ENCODE measurements around the gene SLC35E2B.
"Not testable (repeated sequence)": the region's sequence is repeated elsewhere in the genome, so short reads cannot be mapped to it uniquely, and the experiment has no call there.

Gene SLC35E2B

DNA sequence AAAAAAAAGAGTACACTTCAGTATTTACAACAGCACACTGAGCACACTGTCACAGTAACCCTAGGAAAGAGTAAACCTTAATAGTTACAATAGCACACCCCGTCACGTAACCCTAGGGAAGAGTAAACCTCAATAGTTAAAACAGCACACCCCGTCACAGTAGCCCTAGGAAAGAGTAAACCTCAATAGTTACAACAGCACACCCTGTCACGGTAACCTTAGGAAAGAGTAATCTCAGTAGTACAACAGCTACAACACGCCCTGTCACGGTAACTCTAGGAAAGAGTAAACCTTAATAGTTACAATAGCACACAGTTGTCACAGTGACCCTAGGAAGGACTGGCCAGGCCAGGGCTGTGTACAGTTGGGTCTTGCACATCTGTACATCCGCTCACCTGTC is 28.6 kb upstream of the SLC35E2B start:
- TF ChIP-seq CTCF (conservative IDR thresholded peaks at IDR 0.05; ENCODE audit: control insufficient read depth, insufficient read depth, low read depth, low read length) = no peak
- DNase-seq (ENCODE audit: low read depth) = no peak
- H3K4me3 ChIP-seq (ENCODE audit: control insufficient read depth, low read depth, low read length) = no peak overlapping the region

GRCh38 chr1:1715109-1715883 is 22.7 kb upstream of the SLC35E2B start:
- DNase-seq (ENCODE audit: low read depth); H3K4me3 ChIP-seq (ENCODE audit: control insufficient read depth, low read depth, low read length): not testable (repeated sequence)

DNA sequence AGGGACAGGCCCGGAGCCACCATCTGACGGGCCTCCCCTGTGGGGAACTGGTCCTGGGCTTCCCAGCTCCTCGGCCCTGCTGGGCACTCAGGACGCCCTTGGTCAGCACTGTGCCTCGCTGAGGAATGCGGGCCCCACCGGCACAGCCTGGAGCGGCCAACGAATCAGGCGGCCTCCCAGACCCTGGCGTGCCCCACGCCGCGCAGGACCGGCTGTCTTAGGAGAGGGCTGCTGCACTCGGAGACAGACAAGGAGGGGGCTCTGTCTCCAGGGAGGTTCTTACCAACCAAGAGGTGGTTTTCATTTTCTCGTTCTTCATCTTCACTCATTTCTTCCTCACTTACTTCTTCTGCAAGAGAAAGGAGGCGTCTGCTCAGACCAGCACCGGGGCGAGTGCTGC is 15.3 kb upstream of the SLC35E2B start:
- H3K4me3 ChIP-seq (ENCODE audit: control insufficient read depth, low read depth, low read length); DNase-seq (ENCODE audit: low read depth): not testable (repeated sequence)

GRCh38 chr1:1707241-1707640 is 14.6 kb upstream of the SLC35E2B start:
- not testable (repeated sequence) for DNase-seq (ENCODE audit: low read depth); H3K4me3 ChIP-seq (ENCODE audit: control insufficient read depth, low read depth, low read length)

DNA sequence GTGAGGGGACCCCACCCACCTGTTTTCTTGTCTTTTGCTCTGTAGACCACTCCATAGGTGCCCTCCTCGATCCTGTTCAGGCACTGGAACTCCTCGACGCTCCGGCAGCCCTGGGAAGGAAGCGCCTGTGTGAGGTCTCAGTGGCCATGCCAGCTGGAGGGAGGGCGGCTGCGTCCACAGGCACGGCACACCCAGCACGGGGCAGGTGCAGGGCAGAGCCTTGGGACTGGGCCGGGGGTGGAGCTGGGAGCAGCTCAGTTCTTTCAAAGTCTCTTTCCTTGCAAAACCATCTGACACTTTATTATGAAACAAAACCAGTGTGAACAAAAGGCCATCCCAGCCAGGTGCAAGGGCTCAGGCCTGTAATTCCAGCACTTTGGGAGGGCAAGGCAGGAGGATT is 13.0 kb upstream of the SLC35E2B start:
- H3K4me3 ChIP-seq (ENCODE audit: control insufficient read depth, low read depth, low read length); DNase-seq (ENCODE audit: low read depth): not testable (repeated sequence)

DNA sequence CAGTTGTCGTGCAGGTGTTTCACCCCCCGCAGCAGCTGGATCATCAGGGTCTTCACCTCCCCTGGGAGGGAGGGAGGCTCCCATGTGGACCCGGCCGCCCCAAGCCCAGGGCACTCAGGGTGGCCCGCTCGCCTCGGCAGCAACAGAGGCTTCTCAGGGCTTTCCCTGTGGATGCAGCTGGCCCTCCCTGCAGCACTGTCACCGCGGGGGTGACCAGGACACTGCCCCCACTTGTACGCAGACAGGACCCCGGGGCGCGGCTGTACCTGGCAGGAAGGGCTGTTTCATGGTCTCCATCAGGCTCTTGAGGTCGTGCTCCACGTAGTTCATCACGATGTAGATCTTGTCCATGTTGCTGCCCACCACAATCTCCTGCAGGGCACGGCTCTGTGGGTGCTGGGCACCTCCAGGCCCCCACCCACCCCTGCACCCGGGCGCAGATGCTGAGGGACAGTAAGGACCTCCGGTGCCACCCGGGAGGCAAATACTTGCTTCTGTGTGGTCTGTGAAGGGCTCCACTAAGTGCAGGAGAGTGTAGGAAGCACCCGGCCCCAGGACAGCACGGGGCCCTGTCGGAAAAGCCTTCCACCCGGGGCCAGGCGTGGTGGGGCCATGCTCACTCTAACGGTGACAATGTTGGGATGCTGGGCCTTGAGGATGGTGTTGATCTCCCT is 11.8 kb upstream of the SLC35E2B start:
- not testable (repeated sequence) for DNase-seq (ENCODE audit: low read depth)

DNA sequence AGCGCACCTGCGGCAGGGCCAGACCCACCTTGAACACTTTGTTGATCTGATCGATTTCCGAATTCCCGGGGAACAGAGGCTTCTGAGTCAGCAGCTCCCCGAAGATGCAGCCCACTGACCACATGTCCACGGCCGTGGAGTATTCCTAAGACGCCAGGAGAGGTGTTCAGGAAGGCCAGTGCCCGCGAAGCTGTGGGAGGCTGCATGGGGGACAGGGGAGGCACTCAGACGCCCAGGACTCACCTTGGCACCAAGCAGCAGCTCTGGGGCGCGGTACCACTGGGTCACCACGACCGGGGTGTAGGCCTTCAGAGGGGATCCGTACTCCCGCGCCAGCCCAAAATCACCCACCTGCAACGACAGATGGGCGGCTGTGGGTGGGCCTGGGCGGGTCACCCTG is 11.2 kb upstream of the SLC35E2B start:
- TF ChIP-seq CTCF (conservative IDR thresholded peaks at IDR 0.05; ENCODE audit: control insufficient read depth, insufficient read depth, low read depth, low read length) = no peak
- H3K4me3 ChIP-seq (ENCODE audit: control insufficient read depth, low read depth, low read length) = no peak overlapping the region
- no peak for DNase-seq (ENCODE audit: low read depth)

More for the DNA sequence above, 11.8 kb upstream of the SLC35E2B start:
- H3K4me3 ChIP-seq (ENCODE audit: control insufficient read depth, low read depth, low read length) = not testable (repeated sequence)

DNA sequence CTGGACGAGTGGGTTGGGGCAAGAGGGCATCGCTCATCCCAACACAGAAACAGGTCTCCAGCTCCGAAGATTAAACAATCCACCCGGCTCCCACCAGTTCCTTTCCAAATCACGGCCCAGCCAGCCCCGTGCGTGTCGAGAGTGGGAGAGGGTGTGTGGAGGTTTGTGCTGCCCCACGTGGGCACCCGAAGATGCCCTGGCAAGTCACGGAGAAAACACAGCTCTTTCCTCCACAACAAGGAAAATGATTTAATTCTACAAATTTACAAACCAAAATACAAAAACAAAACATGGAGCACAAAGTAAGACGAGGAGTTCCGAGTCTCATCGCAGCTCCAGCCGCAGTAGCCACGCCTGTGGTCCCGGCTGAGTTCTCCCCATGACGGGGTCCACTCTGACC is 9.9 kb upstream of the SLC35E2B start:
- DNase-seq (ENCODE audit: low read depth) = not testable (repeated sequence)

DNA sequence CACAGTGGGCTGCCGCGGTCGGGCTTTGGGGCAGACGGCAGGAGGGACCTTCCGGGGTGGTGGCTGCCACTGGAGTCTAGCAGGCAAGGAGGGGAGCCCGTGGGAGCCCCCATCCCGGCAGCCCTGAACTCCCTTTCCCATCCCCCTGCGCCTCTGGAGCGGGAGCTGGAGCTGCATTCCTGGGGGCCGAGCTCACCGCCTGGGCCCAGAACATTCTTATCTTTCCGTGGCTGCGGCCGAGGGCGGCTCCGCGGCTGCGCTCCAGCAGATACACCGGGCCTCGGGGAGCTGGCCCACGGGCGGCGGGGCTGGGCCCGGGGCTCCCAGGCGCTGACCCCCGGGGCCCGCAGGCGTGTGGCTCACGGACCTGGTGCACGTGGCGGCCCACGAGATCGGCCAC is 8.0 kb upstream of the SLC35E2B start:
- not testable (repeated sequence) for DNase-seq (ENCODE audit: low read depth); H3K4me3 ChIP-seq (ENCODE audit: control insufficient read depth, low read depth, low read length)

More for the DNA sequence above, 9.9 kb upstream of the SLC35E2B start:
- H3K4me3 ChIP-seq (ENCODE audit: control insufficient read depth, low read depth, low read length) = not testable (repeated sequence)

- not testable (repeated sequence) for DNase-seq (ENCODE audit: low read depth); H3K4me3 ChIP-seq (ENCODE audit: control insufficient read depth, low read depth, low read length)
Measured at GRCh38 chr1:1700067-1700466, 7.5 kb upstream of the SLC35E2B start.

GRCh38 chr1:1699061-1699460 is 6.5 kb upstream of the SLC35E2B start:
- H3K4me3 ChIP-seq (ENCODE audit: control insufficient read depth, low read depth, low read length); DNase-seq (ENCODE audit: low read depth): not testable (repeated sequence)

- not testable (repeated sequence) for DNase-seq (ENCODE audit: low read depth); H3K4me3 ChIP-seq (ENCODE audit: control insufficient read depth, low read depth, low read length)
Measured at GRCh38 chr1:1697358-1698183, 5.0 kb upstream of the SLC35E2B start.

DNA sequence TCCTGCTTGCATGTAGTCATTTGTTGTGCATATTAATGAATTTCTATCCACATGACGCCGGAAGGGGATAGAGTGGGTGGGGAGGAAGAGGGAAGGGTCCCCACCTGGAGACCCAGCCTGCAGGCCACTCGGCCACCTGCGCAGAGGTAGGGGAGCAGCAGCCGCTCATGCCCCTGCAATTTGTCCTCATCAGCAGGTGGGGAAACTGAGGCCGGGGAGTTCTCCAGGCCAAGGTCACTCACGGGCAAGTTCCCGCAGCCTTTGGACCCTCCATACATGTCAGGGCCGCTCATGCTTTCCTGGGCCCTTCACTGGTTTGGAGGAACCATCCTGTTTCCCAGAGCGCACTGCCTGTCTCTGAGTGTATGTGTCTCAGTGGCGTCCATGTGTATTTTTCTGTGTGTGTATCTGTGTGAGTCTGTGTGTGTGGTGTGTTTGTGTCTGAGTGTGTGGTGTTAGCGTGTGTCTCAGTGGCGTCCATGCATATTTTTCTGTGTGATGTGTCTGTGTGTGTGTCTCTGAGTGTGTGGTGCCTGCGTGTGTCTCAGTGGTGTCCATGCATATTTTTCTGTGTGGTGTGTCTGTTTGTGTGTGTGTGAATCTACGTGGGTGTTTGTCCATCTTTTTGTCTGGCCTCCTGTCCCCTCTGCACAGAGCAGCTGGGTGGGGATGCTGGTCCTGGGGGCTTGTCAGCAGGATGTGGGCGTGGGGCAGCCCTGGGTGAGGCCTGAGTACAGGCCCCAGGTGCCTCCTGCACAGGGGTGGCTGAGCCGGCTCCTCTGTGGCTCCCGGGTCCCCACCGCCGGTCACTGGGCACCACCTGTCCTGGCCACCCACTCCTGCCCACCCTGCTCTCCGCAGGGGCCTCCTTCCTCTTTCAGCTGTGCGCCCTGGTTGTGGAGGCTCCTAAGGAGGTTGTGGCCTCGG is 4.1 kb upstream of the SLC35E2B start:
- DNase-seq (ENCODE audit: low read depth); H3K4me3 ChIP-seq (ENCODE audit: control insufficient read depth, low read depth, low read length): not testable (repeated sequence)

- H3K4me3 ChIP-seq (ENCODE audit: control insufficient read depth, low read depth, low read length) = peak overlapping the region; percentile 55
- DNase-seq (ENCODE audit: low read depth) = peak; percentile 52
Measured at GRCh38 chr1:1692324-1692713, 276 bp downstream of the SLC35E2B start.

- not testable (repeated sequence) for DNase-seq (ENCODE audit: low read depth)
- peak overlapping the region; percentile 35 for H3K4me3 ChIP-seq (ENCODE audit: control insufficient read depth, low read depth, low read length)
Measured at GRCh38 chr1:1691443-1691842, 1.2 kb downstream of the SLC35E2B start.

Measured in fibroblast of mammary gland (primary cell).